Fibroblast of peridontal ligament (primary cell): Measurements from ENCODE around the gene RBM18.

Experiments used
- DNase-seq: peaks from one replicate; pipeline ENCODE4 v3.0.0-alpha.2; 2010; ENCODE audit errors: extremely low read depth

Gene RBM18

GRCh38 chr9:122258886-122259415, 5.7 kb downstream of the RBM18 start:
- no peak for DNase-seq

GRCh38 chr9:122256206-122256605, 8.4 kb downstream of the RBM18 start:
- DNase-seq: no peak

GRCh38 chr9:122254761-122255160, 9.9 kb downstream of the RBM18 start:
- DNase-seq: no peak

DNA sequence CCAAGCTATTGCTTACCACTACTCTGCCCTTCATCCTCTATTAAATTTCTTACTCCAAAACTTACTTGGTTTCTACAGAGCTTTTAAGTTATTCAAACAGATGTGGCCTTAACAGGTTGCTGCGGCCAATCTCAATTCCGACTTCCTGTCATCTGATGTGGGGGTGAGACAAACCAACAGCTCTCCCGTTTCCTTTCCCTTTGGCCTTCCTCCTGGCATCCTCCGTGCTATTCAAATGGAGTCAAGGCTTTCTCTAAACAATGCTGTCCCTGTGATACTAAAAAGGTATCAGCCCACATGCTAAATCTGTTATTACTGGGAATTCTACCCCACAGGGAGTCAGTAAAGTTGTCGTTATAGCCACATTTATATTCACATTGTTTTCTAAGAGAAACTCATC, 11.8 kb downstream of the RBM18 start:
- no peak for DNase-seq

GRCh38 chr9:122251351-122251750, 13.3 kb downstream of the RBM18 start:
- no peak for DNase-seq

DNA sequence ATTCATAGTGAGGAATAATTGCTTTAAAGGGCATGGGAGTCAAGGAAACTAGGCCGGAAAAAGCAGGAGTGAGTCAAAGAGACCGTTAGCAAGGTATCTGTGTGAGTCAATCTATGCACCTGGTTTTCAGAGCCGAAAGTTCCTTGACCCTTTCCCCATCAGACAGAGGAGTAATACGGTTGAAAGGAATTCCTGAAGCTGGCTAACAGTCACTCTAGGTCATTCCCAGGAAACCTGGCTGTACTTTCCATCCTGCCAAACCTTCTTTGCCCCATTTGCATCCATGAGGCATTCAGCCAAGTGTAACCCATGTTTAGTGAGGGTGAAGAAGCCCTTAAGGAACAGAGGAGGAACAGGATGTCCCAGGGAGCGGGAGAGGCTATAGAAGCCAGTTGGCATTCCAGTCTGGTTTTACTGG, 16.2 kb downstream of the RBM18 start:
- DNase-seq: no peak

GRCh38 chr9:122246666-122247065, 18.0 kb downstream of the RBM18 start:
- no peak for DNase-seq

DNA sequence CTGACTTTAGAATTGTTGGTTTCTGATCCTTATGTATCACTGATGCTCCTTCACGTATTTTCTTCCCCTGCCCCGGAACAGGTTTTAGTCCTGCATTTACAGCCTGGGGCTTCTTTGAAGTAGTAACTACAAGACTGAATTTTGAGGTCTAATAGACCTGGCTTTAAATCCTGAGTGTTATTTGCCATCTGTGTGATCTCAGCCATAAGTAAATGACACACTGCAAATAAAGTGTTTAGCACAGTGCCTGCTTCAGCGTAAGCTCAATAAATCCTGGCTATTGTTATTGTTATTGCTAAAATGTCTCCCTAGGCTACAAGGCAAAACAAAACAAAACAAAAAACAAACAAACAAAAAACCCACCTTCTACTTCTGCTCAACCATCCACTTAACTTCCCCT, 20.3 kb downstream of the RBM18 start:
- DNase-seq: no peak

- DNase-seq: no peak
Measured at GRCh38 chr9:122239722-122240121, 24.9 kb downstream of the RBM18 start.

DNA sequence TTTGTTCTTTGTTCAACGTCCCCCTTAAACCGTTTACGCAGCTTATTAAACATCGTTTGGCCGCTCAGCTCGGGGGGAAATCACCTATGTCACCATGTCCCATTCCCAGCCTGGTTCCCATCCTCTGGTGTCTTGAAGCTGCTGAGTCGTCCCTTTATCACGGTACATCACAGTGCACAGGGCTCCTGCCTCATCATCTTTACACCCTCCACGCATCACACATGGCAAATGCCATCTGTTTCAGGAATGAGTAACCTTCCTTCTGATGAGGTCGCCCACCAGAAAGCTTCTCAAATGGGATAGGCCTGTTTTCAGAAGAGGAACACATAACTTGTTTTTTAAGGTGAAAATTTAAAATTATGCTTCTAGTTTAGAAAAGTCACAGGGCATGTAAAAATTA, 28.0 kb downstream of the RBM18 start:
- DNase-seq: no peak

GRCh38 chr9:122234022-122234748, 30.5 kb downstream of the RBM18 start:
- DNase-seq: no peak

GRCh38 chr9:122232796-122233306, 31.8 kb downstream of the RBM18 start:
- DNase-seq: no peak

GRCh38 chr9:122229485-122229837, 35.2 kb downstream of the RBM18 start:
- no peak for DNase-seq

DNA sequence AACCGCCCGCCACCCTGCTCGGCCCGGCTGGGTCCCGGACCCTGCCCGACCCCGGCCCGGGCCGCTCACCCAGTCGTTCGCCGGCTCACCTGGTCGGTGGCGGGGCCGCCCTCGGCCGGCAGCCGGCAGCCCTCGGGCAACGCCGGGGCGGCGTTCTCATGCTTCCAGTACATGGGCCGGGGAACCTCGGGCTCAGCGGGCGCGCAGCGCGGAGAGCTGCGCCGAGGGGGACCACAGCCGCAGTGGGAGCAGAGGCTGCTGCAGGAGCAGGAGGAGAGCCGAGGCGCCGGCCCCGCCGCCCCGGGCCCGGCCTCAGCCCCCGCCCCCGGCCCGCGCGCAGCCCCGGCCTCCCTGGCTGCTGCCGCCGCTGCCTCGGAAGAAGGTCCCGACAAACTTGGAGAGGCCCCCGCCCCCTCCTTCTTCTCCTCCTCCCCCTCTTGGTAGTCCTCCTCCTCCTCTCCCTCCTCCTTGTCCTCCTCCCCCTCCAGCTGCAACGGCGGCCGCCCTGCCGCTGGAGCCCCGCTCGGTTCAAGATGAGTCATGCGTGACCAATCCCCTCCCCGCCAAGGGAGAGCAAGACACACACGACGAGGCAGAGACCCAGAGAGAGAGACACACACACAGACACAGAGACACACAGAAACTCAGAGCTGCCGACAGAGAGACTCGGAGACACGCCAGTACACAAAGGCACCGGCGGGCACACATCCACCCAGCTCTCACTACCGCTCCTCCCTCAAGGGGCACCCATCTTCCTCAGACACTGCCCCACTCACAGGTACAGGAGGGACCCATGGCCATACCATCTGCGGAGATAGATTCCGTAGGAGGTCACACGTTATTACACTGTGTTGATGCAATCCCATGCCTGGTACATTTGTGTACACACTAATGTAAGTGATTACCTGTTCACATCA, 35.8 kb downstream of the RBM18 start, which contains the start of gene LHX6:
LHX6 (minus strand) TSS at position 390 of the 917 bp plus-strand sequence; CDS start at position 173, 217 bp downstream.
- DNase-seq: no peak

GRCh38 chr9:122228191-122228567, 36.5 kb downstream of the RBM18 start:
- no peak for DNase-seq

GRCh38 chr9:122227575-122227900, 37.1 kb downstream of the RBM18 start:
- no peak for DNase-seq

DNA sequence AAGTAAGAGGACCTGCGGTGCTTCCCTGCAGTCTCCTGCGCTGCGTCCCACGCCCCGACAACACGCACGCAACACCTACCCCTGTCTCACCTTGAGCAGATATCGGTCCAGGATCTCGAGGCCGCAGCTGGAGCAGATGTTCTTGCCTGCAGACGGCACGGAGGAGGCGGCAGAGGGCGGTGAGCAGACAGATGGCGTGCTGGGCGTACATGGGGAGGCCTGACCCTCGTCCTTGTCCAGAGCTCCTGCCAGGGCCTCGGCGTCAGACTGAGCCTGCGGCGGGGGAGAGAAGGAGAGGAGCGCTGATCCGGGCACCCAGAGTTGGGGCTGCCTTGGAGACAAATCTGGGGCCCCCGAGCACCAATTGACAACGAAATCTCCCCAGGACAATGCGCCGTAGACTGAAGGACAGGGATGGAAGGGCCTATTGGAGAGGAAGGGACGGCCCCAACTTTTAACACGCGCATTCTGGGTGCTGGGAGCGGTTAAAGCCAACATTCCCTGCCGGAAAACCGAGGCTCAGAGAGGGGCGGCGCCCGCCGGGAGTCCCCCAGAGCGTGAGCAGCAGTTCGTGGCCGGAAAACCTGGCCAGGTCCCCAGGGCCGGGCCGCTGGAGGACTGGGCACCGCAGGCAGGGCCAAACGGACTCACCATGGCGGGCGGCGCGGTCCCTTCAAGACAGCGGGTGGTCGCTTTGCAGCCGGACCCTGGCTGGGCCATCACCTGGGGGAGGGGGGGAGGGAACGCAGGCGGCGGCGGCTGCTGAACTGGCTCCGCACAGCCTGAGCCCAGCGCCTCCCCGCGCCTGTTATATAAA, 37.7 kb downstream of the RBM18 start:
- DNase-seq: no peak

DNA sequence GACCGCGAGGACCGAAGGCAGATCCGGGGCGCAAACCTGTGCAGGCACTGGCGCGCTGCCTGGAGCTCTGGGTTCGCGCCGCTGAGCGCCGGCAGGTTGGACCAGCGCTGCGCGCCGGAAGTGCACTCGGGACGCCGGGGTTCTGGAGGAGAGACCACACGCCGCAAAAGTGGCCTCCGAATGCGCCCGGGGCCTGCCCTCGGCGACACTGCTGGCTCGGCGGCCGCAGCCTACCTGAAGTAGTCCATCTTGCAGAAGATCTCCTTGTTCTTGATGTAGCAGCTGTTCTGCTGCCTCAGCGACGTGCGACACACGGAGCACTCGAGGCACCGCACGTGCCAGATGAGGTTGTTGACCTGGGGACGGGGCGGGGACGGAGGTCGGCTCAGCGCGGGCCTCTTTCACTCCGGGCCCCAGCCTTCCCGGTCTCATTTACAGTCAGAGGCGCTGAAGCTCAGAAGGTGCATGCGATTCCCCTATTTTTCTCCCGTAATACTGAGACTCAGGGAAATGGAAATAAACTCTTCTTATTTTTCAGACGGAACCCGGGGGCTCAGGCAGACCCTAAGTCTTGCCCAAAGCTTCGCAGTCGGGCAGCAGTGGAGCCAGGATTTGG, 38.4 kb downstream of the RBM18 start:
- no peak for DNase-seq

- no peak for DNase-seq
Measured at GRCh38 chr9:122225312-122226141, 39.1 kb downstream of the RBM18 start.

GRCh38 chr9:122223435-122223834, 41.2 kb downstream of the RBM18 start:
- no peak for DNase-seq
